ENCODE measurements around the gene HAPLN2.

Gene HAPLN2

DNA sequence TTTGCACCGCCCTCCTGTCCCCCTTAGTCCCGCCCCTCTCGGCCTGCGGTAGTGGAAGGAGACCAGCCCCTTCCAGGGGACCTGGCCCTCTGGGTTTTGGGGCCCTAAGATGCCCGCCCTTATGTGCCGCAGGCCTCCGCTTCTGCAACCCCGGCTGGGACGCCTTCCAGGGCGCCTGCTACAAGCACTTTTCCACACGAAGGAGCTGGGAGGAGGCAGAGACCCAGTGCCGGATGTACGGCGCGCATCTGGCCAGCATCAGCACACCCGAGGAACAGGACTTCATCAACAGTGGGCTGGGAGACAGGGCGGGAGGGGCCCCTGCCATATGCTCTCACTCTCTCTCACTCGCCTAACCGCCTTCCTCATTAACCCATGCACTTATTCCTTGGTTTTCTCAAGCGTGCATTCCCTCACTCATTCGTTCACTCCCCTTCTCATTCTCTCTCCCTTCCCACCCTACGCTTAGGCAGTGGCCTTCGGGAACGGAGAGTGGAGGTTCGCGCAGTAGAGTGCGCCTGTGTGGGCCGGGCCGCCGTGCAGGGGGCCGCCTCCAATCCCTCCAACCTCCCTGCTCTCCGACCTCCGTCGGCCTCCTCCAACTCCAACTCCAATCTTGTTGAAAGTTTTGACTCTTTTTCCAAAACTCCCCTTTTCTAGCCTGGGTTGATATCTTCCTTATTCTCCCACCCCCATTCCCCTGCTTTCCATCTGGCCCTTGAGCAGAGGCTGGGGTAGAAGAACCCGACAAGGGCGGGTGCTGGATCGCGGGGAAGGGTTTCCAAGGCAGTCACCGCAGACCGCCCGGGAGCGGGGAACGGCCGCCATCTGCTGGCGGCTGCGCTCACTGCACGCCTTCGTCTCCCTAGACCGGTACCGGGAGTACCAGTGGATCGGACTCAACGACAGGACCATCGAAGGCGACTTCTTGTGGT lies 37.9 kb downstream of the HAPLN2 start:
- DNase-seq (ENCODE audit: low read depth, low spot score) = no peak
- no peak overlapping the region for H3K4me3 ChIP-seq (ENCODE audit: low read depth, low read length)
- TF ChIP-seq, protein P1, sequence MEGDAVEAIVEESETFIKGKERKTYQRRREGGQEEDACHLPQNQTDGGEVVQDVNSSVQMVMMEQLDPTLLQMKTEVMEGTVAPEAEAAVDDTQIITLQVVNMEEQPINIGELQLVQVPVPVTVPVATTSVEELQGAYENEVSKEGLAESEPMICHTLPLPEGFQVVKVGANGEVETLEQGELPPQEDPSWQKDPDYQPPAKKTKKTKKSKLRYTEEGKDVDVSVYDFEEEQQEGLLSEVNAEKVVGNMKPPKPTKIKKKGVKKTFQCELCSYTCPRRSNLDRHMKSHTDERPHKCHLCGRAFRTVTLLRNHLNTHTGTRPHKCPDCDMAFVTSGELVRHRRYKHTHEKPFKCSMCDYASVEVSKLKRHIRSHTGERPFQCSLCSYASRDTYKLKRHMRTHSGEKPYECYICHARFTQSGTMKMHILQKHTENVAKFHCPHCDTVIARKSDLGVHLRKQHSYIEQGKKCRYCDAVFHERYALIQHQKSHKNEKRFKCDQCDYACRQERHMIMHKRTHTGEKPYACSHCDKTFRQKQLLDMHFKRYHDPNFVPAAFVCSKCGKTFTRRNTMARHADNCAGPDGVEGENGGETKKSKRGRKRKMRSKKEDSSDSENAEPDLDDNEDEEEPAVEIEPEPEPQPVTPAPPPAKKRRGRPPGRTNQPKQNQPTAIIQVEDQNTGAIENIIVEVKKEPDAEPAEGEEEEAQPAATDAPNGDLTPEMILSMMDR (IDR thresholded peaks at IDR 0.05; ENCODE audit: low read depth, low read length) = peak; percentile 99
- in situ Hi-C loops (cut with HindIII; ENCODE audit: low sequenced_read_pairs) = no loop called here

DNA sequence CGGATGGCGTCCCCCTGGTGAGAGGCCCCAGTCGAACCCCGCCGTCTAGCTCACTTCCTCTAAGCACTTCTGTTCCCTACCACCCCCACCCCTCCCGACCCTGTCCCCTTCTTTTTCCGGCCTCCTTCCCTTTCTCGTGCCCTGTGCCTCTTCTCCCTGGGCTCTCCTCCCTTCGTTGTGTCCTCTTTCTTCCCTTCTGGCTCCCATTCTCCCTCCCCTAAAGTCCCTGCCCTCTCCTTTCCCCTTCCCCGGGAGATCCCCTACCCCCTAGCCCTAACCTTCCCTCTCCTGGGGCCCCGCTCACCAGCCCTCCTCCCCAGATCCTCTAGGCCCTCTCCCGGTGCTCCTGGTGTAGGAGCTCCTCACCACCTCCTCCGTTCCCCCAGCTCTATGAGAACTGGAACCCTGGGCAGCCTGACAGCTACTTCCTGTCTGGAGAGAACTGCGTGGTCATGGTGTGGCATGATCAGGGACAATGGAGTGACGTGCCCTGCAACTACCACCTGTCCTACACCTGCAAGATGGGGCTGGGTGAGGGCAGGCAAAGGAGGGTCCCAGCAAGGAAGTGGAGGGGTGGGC lies 38.6 kb downstream of the HAPLN2 start:
- no peak for DNase-seq (ENCODE audit: low read depth, low spot score)

DNA sequence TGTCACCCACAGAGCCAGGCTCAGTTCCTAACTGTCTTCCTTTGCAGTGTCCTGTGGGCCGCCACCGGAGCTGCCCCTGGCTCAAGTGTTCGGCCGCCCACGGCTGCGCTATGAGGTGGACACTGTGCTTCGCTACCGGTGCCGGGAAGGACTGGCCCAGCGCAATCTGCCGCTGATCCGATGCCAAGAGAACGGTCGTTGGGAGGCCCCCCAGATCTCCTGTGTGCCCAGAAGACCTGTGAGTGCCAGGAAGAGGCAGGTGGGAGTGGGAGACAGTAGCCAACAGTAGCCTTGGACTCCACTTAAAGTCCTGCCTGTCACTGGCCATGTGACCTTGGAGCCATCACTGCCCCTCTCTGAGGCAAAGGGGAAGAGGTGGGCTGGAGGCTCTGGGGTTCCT lies 39.3 kb downstream of the HAPLN2 start:
- TF ChIP-seq, protein P1 (IDR thresholded peaks at IDR 0.05; ENCODE audit: low read depth, low read length) = no peak
- no peak overlapping the region for H3K4me3 ChIP-seq (ENCODE audit: low read depth, low read length)
- DNase-seq (ENCODE audit: low read depth, low spot score) = no peak
- in situ Hi-C loops (cut with HindIII; ENCODE audit: low sequenced_read_pairs) = no loop called here

More for the DNA sequence above, 38.6 kb downstream of the HAPLN2 start:
- in situ Hi-C loops (cut with HindIII; ENCODE audit: low sequenced_read_pairs) = no loop called here
- TF ChIP-seq, protein P1 (IDR thresholded peaks at IDR 0.05; ENCODE audit: low read depth, low read length) = no peak
- H3K4me3 ChIP-seq (ENCODE audit: low read depth, low read length) = no peak overlapping the region

DNA sequence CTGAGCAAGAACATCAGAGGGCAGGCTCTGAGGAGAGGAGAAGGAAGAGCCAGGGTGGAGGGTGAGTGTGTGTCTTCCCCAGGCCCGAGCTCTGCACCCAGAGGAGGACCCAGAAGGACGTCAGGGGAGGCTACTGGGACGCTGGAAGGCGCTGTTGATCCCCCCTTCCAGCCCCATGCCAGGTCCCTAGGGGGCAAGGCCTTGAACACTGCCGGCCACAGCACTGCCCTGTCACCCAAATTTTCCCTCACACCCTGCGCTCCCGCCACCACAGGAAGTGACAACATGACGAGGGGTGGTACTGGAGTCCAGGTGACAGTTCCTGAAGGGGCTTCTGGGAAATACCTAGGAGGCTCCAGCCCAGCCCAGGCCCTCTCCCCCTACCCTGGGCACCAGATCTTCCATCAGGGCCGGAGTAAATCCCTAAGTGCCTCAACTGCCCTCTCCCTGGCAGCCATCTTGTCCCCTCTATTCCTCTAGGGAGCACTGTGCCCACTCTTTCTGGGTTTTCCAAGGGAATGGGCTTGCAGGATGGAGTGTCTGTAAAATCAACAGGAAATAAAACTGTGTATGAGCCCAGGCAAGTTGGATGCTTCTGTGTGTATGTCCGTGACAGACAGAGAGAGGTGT lies 39.8 kb downstream of the HAPLN2 start:
- in situ Hi-C loops (cut with HindIII; ENCODE audit: low sequenced_read_pairs) = no loop called here
- no peak overlapping the region for H3K4me3 ChIP-seq (ENCODE audit: low read depth, low read length)
- TF ChIP-seq, protein P1 (IDR thresholded peaks at IDR 0.05; ENCODE audit: low read depth, low read length) = no peak
- no peak for DNase-seq (ENCODE audit: low read depth, low spot score)

- TF ChIP-seq, protein P1 (IDR thresholded peaks at IDR 0.05; ENCODE audit: low read depth, low read length) = no peak
- no peak overlapping the region for H3K4me3 ChIP-seq (ENCODE audit: low read depth, low read length)
- in situ Hi-C loops (cut with HindIII; ENCODE audit: low sequenced_read_pairs) = no loop called here
- DNase-seq (ENCODE audit: low read depth, low spot score) = no peak
Observed at GRCh38 chr1:156659661-156659987, 40.4 kb downstream of the HAPLN2 start.

DNA sequence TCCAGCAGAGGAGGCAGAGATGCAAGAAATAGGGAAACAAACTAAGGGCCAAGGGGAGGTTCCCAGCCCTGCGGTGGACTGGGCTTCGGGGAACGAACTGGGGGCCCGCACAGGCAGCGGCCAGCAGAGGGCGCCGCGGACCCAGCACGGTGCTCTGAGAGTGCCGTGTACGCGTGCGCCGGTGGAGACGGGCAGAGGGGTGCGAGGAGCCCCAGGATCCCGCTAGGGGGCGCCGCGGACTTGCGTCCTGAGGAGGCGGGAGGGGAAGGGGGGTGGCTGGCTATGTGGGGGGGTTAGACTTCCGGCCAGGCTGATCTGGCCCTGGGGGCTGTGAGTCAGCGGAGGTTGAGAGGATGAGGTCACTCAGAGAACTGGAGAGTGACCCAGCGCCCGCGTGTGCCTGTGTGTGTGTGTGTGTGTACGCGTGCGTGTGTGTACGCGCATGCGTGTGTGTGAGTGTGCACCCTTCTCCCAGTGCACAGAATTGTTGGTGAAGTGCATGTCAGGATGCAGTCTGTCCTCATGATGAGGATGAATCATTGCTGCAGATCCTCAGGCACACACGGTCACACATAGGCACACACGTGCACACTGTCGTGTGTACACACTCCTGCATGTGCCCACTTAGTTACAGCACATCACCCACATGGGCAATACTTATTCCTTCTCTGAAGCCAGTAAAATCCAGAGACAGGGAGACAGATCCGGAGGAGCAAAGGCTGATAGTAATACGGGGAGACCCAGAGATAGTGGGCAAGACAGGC lies 41.0 kb downstream of the HAPLN2 start:
- in situ Hi-C loops (cut with HindIII; ENCODE audit: low sequenced_read_pairs) = no loop called here
- DNase-seq (ENCODE audit: low read depth, low spot score) = peak; percentile 97
- TF ChIP-seq, protein P1 (IDR thresholded peaks at IDR 0.05; ENCODE audit: low read depth, low read length) = peak; percentile 99
- H3K4me3 ChIP-seq (ENCODE audit: low read depth, low read length) = no peak overlapping the region

Data from astrocyte of the spinal cord (primary cell).